IPS DF 6.9 (cell line): ENCODE results near the gene SLC35A5.
"Not testable (repeated sequence)": the region's sequence is repeated elsewhere in the genome, so short reads cannot be mapped to it uniquely, and the experiment has no call there.

Experiments used
- DNase-seq: peaks from one replicate; pipeline ENCODE4 v3.0.0-alpha.2; 2013; ENCODE audit warnings: low read depth, low spot score
- H3K27ac ChIP-seq: one replicate; pipeline ENCODE4 v1.5.1; 2013; ENCODE audit warnings: low read length, control low read depth
- H3K27me3 ChIP-seq: 2 replicates; pipeline ENCODE4 v1.6.1; 2013; ENCODE audit warnings: mild to moderate bottlenecking, low read length; ENCODE audit not compliant: control insufficient read depth, insufficient read depth
- H3K36me3 ChIP-seq: 2 replicates; pipeline ENCODE4 v1.6.1; 2013; ENCODE audit warnings: low read length; ENCODE audit not compliant: control insufficient read depth, insufficient read depth
- H3K4me1 ChIP-seq: 2 replicates; pipeline ENCODE4 v1.6.1; 2013; ENCODE audit warnings: low read length; ENCODE audit not compliant: control insufficient read depth, insufficient read depth
- H3K4me3 ChIP-seq: 2 replicates; pipeline ENCODE4 v1.5.1; 2013; ENCODE audit warnings: mild to moderate bottlenecking, low read length
- H3K9me3 ChIP-seq: 2 replicates; pipeline ENCODE4 v1.6.1; 2013; ENCODE audit warnings: low read length, inconsistent platforms; ENCODE audit not compliant: control insufficient read depth, insufficient read depth
- WGBS: extraction: QIAGEN DNeasy Blood & Tissue Kit; methylation state at CpG from one replicate; pipeline ENCODE4 v1.1.7; 2013; ENCODE audit warnings: mixed read lengths, missing lambda C conversion rate; ENCODE audit not compliant: insufficient read length, insufficient coverage; 5-methylcytosine and 5-hydroxymethylcytosine counted together

The SLC35A5 gene

GRCh38 chr3:112561734-112562529 is at the start of gene SLC35A5, which contains the start of gene ATG3:
TSS of gene SLC35A5 (plus strand) at chr3:112562045. CDS start at chr3:112563404, 1,359 bp downstream.
TSS of gene ATG3 (minus strand) at chr3:112561962. CDS start at chr3:112561528, 434 bp downstream.
- Histone ChIP-seq H3K27me3 (no peaks in the 10 kb centered on the region), H3K27ac (no peak within 1 kb of the TSS), H3K9me3 (no peaks in the 10 kb centered on the region), H3K4me1 (no peaks in the 10 kb centered on the region), H3K4me3 (peak within 1 kb of the TSS; percentile 84), H3K36me3 (no peaks in the 10 kb centered on the region; the same call in 1 of the 2 replicates)
- peak; percentile 80 for DNase-seq
- no CpG with 5 or more reads among the region's 58 CpGs for WGBS

- Histone ChIP-seq H3K4me1 (no peaks in the 10 kb centered on the region), H3K36me3 (no peaks in the 10 kb centered on the region), H3K9me3 (no peaks in the 10 kb centered on the region; the same call in 1 of the 2 replicates), H3K4me3 (no peak overlapping the region), H3K27me3 (0 out of 2 replicates have a peak, but pooled peaks cover 1% of the 10 kb centered on the region), H3K27ac (no peak overlapping the region)
- DNase-seq = no peak
Observed at GRCh38 chr3:112512320-112512719, 49.5 kb upstream of the SLC35A5 start.

DNA sequence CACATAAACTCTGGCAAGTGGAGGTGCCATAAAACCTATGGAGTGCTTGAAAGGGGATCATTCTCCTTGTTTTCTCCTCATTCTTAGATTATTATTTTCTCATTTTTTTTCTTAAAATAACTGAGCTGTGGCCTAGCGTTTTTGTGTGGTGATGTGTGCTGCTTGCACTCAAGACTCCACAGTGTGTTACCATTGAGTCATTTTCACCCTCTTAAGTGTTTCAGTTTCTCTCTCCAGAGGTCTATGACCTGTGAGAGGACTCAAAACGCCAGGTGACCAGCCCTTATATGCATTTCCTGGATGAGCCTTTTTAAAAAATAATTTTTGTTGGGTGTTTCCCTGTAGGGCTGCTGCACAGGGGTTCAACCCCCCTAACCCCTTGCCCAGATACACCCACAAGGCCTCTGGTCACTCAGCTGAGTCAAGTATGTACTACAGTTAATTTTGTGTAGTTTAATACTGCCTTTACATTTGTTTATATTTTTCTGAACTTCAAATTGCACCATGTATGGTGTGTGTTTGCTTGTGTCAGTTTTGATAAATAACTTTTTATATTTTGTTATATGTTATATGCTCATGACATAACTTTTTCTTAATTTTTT is 47.2 kb upstream of the SLC35A5 start:
- DNase-seq = no peak
- Histone ChIP-seq H3K9me3 (no peaks in the 10 kb centered on the region; the same call in 1 of the 2 replicates), H3K36me3 (no peaks in the 10 kb centered on the region), H3K27ac (no peak overlapping the region), H3K4me3 (no peak overlapping the region), H3K4me1 (no peaks in the 10 kb centered on the region), H3K27me3 (0 out of 2 replicates have a peak, but pooled peaks cover 1% of the 10 kb centered on the region)
- no CpG with 5 or more reads among the region's 2 CpGs for WGBS

DNA sequence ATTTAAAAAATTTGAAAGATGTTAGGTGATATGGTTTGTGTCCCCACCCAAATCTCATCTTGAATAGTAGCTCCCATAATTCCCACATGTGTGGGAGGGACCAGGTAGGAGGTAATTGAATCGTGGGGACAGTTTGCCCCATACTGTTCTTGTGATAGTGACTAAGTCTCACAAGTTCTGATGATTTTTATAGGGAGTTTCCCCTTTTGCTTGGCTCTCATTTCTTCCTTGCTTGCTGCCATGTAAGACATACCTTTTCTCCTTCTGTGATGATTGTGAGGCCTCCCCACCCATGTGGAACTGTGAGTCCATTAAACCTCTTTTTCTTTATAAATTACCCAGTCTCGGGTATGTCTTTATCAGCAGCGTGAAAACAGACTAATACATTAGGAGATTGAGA is 42.9 kb upstream of the SLC35A5 start:
- H3K36me3 ChIP-seq, DNase-seq, H3K9me3 ChIP-seq, H3K27me3 ChIP-seq, H3K4me3 ChIP-seq, H3K4me1 ChIP-seq, H3K27ac ChIP-seq: not testable (repeated sequence)
- WGBS = no CpG with 5 or more reads among the region's 3 CpGs

DNA sequence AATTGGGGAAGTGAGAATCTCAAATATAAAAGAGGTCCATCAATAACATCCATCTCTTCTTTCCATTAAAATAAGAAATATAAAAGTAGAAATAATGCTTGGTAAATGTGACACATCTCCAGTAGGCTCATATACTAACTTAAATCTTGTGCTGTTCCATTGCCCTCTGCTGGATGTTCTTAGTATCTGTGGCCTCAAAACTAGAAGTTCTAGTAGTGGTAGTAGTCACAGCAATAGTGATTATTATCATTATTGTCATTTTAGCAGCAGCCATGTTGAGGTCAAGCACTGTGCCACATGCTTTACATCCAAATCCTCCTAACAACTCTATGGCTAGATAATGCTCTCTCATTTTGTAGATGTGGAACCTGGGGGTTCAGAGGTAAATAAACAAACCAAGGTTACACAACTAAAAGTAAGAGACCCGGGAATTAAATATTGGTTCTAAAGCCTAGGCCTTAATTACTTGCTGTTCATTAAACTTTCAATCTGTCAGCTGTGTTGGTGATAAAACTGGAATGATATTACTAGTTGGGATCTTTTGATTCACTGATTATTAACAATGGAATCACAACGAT is 42.3 kb upstream of the SLC35A5 start:
- H3K27ac ChIP-seq = no peak overlapping the region
- no peak overlapping the region for H3K4me3 ChIP-seq
- no peak for DNase-seq
- H3K9me3 ChIP-seq = no peaks in the 10 kb centered on the region; the same call in 1 of the 2 replicates
- no peaks in the 10 kb centered on the region for H3K36me3 ChIP-seq
- no CpG with 5 or more reads among the region's 2 CpGs for WGBS
- H3K4me1 ChIP-seq = no peaks in the 10 kb centered on the region
- 0 out of 2 replicates have a peak, but pooled peaks cover 1% of the 10 kb centered on the region for H3K27me3 ChIP-seq

- not testable (repeated sequence) for DNase-seq, H3K27me3 ChIP-seq, H3K27ac ChIP-seq, H3K4me1 ChIP-seq, H3K9me3 ChIP-seq, H3K4me3 ChIP-seq, H3K36me3 ChIP-seq
- no CpG with 5 or more reads among the region's 6 CpGs for WGBS
Observed at GRCh38 chr3:112524127-112524526, 37.7 kb upstream of the SLC35A5 start.

GRCh38 chr3:112530573-112530972 is 31.3 kb upstream of the SLC35A5 start:
- Histone ChIP-seq H3K4me1 (no peaks in the 10 kb centered on the region), H3K9me3 (no peaks in the 10 kb centered on the region), H3K36me3 (no peaks in the 10 kb centered on the region; the same call in 1 of the 2 replicates), H3K27ac (no peak overlapping the region), H3K27me3 (no peaks in the 10 kb centered on the region), H3K4me3 (no peak overlapping the region)
- DNase-seq = no peak
- WGBS = no CpG with 5 or more reads among the region's 3 CpGs

DNA sequence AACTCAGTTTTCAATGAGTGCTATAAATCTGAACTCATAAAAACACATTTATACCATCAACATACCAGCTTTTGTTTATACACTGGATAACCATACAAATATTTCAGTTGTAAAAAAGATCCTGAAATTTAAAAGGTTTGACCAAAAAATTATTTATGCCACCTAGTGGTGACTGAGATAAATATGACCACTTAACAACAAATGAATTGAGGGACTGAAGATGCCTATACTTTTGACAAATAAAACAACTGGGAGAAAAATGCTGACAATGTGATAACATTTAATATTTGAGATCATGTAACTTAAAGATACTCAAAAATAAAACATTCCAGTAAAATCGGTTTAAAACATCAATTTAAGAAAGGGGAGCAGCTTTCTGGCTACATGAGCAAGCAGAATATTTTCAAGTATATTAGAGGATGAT is 30.5 kb upstream of the SLC35A5 start:
- no peaks in the 10 kb centered on the region for H3K27me3 ChIP-seq
- H3K27ac ChIP-seq = no peak overlapping the region
- no peak overlapping the region for H3K4me3 ChIP-seq
- WGBS = no CpG with 5 or more reads among the region's 1 CpG
- no peak for DNase-seq
- no peaks in the 10 kb centered on the region for H3K4me1 ChIP-seq
- no peaks in the 10 kb centered on the region for H3K9me3 ChIP-seq
- H3K36me3 ChIP-seq = no peaks in the 10 kb centered on the region; the same call in 1 of the 2 replicates

DNA sequence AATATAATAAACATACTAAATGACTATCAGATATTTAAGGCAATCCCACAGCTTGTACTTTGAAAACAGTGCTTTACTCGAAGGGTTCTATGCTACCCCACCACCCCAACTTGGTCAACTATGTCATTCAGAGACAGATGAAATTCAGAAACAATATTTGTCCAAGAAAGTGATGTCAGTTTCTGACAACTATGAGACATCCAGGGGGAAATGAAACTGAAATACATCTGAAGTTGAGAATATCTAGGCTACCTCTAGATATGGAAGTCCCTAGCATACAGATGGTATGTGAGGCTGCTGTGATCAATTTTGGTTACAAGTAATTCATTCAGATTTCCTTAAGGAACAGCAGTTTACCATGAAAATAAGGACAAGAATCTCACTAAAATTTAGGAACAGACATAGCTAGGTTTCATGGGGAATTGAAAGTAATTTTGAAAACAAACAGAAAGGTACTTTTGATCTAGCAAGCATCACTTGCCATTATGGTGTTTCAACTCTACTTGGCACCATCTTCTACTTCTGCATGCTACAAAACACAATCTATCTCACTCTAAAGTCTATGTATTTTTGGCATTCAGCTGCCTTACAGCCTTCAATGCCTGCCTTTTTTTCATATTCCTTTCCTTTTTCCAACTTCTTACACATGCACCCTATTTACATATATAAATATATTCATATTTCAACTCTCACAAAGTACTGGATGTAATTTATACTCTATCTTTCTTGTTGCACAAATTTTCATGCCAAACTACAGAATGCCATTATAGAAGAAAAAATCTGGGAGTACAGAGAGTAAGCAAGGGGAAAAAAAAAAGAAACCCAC is 21.8 kb upstream of the SLC35A5 start:
- no CpG with 5 or more reads among the region's 1 CpG for WGBS
- no peak overlapping the region for H3K27ac ChIP-seq
- H3K4me1 ChIP-seq = no peaks in the 10 kb centered on the region
- H3K9me3 ChIP-seq = no peaks in the 10 kb centered on the region
- no peak overlapping the region for H3K4me3 ChIP-seq
- DNase-seq = no peak
- no peaks in the 10 kb centered on the region for H3K27me3 ChIP-seq
- H3K36me3 ChIP-seq = no peaks in the 10 kb centered on the region; the same call in 1 of the 2 replicates

DNA sequence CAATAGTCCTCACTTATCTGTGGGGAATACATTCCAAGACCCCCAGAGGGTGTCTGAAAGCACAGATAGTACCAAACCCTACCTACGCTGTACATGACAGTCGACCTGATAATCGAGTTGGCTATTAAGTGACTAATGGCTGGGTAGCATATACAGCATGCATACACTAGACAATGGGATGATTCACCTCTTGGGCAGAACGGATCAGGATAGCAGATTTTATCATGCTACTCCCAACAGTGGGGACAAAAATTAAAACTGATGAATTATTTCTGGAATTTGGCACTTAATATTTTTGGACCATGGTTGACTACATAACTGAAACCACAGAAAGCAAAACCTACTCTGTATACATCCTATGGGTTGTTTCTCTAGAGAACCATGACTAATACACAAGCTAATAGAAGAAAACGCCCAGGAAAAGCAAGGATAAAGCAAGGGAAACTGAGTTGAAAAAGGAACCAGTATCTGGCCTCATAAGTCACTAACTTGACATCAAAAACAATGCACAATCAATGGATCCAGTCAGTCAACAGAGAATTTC is 15.6 kb upstream of the SLC35A5 start:
- no peak overlapping the region for H3K27ac ChIP-seq
- H3K4me1 ChIP-seq = no peaks in the 10 kb centered on the region
- no peak overlapping the region for H3K4me3 ChIP-seq
- H3K27me3 ChIP-seq = no peaks in the 10 kb centered on the region
- H3K9me3 ChIP-seq = no peaks in the 10 kb centered on the region
- no peak for DNase-seq
- H3K36me3 ChIP-seq = peaks cover 4% of the 10 kb centered on the region; the same call in 1 of the 2 replicates
- no CpG with 5 or more reads among the region's 5 CpGs for WGBS
